Measurements from ENCODE around the gene RFLNA.

RFLNA gene

GRCh38 chr12:124352257-124352656, 57.4 kb downstream of the RFLNA start:
- in situ Hi-C loops (cut with HindIII; ENCODE audit: low sequenced_read_pairs): loop anchor here (10.0 kb wide), 1 partner anchor 403 kb away; no protein-coding TSS in a partner anchor

GRCh38 chr12:124352839-124353238, 57.9 kb downstream of the RFLNA start:
- in situ Hi-C loops (cut with HindIII; ENCODE audit: low sequenced_read_pairs): loop anchor here (10.0 kb wide), 1 partner anchor 402 kb away; no protein-coding TSS in a partner anchor

- in situ Hi-C loops (cut with HindIII; ENCODE audit: low sequenced_read_pairs): loop anchor here (10.0 kb wide), 1 partner anchor 400 kb away; no protein-coding TSS in a partner anchor
These were observed 59.5 kb downstream of the RFLNA start for GRCh38 chr12:124354400-124354799.

- in situ Hi-C loops (cut with HindIII; ENCODE audit: low sequenced_read_pairs): loop anchor here (10.0 kb wide), 1 partner anchor 399 kb away; no protein-coding TSS in a partner anchor
These were observed 61.3 kb downstream of the RFLNA start for GRCh38 chr12:124356221-124356620.

- in situ Hi-C loops (cut with HindIII; ENCODE audit: low sequenced_read_pairs): loop anchor here (10.0 kb wide), 1 partner anchor 397 kb away; no protein-coding TSS in a partner anchor
These were observed 62.7 kb downstream of the RFLNA start for GRCh38 chr12:124357616-124358015.

- in situ Hi-C loops (cut with HindIII; ENCODE audit: low sequenced_read_pairs): loop anchor here (10.0 kb wide), 1 partner anchor 396 kb away; no protein-coding TSS in a partner anchor
These were observed 63.7 kb downstream of the RFLNA start for GRCh38 chr12:124358572-124358971.

DNA sequence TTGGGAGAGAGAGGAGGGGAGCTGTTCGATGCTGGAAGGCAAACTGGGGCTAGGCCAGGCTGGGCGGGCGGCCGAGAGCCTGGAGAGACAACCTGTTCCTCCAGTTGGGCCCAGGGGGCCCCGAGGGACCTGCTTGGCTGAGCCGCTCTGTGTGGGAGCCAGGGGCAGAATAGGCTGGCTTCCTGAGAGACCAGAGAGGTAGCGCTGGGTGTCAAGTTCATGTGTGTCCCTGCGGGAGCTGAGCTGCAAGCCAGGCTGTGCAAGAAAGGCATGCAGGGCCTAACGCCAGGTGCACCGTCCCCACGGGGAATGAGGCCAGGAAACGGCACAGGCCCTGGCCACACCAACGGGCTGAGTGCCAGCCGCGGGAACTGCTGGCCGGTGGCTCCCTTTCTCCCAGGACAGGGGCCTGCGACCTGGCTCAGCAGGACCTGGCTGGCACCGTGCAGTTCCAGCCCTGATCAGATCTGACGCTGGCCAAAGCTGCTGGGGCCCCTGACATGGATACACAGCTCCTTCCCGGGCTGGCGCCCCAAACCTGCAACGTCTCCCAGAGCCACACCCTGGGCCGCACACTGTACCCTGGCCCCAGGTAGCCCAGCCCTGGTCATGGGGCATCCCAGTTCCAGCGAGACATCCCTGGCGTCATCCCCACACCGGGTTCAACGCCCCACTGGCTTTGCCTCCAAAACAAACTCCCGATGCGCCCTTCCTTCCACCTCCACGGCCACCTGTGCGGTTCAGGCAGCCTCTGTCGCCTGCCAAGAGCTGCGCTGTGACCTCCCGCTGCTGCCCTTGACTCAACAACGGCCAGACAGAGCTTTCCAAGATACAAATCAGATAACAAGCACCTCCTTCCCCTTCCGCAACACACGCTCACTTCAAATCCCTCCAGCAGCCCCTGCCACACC, 65.0 kb downstream of the RFLNA start:
- in situ Hi-C loops (cut with HindIII; ENCODE audit: low sequenced_read_pairs): loop anchor here (10.0 kb wide), 1 partner anchor 395 kb away; no protein-coding TSS in a partner anchor

DNA sequence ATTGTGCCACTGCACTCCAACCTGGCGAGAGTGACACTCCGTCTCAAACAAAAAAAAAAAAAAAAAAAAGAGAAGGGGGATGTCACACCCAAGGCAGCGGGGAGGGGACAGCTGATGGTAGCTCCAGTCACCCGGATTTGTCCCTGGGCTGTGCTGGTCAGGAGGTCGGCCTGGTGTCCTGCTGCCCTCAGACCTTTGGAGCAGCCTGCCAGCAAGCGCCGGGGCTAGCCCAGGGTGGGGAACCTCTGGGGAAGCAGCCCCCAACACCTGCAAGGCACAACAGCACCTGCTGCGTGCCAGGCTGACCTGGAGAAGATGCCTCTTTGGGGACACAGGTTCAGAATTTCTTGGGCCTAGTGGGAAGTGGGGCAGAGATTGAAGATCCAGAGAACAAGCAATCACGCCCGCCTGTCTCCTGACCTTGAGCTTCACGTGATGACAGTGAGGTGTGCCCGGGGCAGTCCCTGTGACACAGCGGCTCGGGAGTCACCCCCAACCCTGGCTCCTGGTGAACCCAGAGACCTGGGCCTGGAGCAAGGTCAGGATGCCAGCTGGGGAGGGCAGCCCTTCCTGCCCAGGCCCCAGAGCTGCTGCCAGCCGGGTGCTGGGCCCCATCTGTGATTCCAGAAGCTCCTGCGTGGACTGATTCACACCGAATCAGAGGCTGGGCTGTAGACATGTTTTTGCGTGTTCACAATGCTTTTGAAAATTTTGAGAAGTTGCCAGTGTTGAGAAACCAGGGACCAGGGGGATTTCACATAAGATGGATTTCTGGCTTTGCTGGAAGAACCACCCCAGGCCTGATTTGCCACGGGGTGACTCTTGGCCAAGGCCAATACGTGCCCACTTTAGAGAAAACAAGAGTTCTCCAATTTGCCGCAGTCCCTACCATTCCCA, 66.4 kb downstream of the RFLNA start:
- in situ Hi-C loops (cut with HindIII; ENCODE audit: low sequenced_read_pairs): no loop called here

GRCh38 chr12:124361996-124362395, 67.1 kb downstream of the RFLNA start:
- in situ Hi-C loops (cut with HindIII; ENCODE audit: low sequenced_read_pairs): no loop called here

- in situ Hi-C loops (cut with HindIII; ENCODE audit: low sequenced_read_pairs): no loop called here
These were observed 68.6 kb downstream of the RFLNA start for GRCh38 chr12:124363353-124363965.

DNA sequence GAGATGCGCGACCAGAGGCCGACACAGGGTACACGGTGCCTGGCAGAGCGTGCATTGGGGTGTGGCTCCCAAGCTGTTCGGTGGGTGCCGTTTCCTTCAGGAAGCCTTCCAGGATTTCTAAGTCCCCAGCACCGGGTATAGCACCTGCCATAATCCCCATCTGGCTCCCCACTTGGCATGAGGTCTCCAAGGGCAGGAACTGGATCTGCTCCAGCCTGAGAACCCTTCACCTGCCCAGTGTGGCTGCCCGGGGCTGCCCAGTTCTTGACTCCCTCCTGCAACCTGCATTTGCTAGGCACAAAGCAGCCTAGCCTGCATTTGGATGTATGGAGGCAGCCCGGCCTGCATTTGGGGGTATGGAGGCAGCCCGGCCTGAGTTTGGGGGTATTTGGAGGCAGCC, 69.7 kb downstream of the RFLNA start:
- in situ Hi-C loops (cut with HindIII; ENCODE audit: low sequenced_read_pairs): no loop called here

Measured in endothelial cell of hepatic sinusoid (primary cell).